ENCODE results near the gene PRR35.

DNA sequence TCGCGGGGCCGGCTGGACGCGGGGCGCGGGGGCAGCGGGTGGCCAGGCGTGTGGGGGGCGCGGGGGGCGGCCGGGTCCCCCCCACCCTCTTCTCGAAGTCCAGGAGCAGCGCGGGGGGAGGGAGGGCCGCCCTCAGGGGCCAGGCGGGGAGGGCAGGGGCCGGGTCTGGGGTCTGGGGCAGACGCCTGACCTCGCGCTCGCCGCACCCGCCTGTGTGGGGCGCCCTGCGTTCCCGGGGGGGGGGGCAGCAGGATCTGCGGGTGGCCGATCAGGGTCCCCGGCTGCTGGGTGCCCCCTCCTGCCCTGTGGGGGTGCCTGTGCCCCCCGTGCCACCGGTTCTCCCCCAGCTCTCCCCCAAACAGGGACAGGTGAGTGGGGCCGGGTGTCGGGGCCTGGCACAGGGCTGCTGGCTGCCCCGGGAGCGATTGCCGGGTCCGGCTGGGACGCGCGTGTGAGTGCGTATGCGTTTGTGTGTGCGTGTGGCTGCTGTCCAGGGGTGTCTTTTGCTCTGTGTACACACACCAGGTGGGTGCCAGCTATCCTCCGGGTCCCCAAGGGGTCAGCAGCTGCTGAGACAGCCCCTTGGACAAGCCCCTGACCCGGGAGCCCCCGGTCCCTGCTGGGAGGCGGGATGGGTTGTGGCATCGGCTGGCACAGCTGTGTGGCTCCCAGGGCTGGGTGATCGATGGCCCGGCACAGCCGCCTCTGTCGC is 663 bp downstream of the PRR35 start:
- TF ChIP-seq, protein P1, sequence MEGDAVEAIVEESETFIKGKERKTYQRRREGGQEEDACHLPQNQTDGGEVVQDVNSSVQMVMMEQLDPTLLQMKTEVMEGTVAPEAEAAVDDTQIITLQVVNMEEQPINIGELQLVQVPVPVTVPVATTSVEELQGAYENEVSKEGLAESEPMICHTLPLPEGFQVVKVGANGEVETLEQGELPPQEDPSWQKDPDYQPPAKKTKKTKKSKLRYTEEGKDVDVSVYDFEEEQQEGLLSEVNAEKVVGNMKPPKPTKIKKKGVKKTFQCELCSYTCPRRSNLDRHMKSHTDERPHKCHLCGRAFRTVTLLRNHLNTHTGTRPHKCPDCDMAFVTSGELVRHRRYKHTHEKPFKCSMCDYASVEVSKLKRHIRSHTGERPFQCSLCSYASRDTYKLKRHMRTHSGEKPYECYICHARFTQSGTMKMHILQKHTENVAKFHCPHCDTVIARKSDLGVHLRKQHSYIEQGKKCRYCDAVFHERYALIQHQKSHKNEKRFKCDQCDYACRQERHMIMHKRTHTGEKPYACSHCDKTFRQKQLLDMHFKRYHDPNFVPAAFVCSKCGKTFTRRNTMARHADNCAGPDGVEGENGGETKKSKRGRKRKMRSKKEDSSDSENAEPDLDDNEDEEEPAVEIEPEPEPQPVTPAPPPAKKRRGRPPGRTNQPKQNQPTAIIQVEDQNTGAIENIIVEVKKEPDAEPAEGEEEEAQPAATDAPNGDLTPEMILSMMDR (conservative IDR thresholded peaks at IDR 0.05): no peak
- TF ChIP-seq ZFX (IDR thresholded peaks at IDR 0.05): no peak
